Hepatocyte (in vitro differentiated cells): ENCODE results near the gene HTR4. TPM values are rescaled to one million over a fixed set of nuclear protein-coding genes. Genes with fewer than 3 reads are reported as not detected.

Source experiments
- DNase-seq: peaks from one replicate; pipeline ENCODE4 v3.0.0-alpha.2; 2016; ENCODE audit warnings: low spot score
- H2AFZ ChIP-seq: fragments of 200-600 bp; sonication (generic); 2 replicates; pipeline ENCODE4 v1.6.0; 2016; ENCODE audit warnings: antibody characterized with exemption, mild to moderate bottlenecking
- H3K27ac ChIP-seq: fragments of 200-600 bp; sonication (generic); 2 replicates; pipeline ENCODE4 v1.5.1; 2016; ENCODE audit warnings: mild to moderate bottlenecking
- H3K27me3 ChIP-seq: fragments of 200-600 bp; sonication (generic); 2 replicates; pipeline ENCODE4 v1.6.1; 2016
- H3K36me3 ChIP-seq: fragments of 200-600 bp; sonication (generic); replicated peaks from 2 replicates; pipeline ENCODE4 v1.5.1; 2016; ENCODE audit warnings: low read depth; ENCODE audit not compliant: insufficient read depth
- H3K4me1 ChIP-seq: fragments of 200-600 bp; sonication (generic); 2 replicates; pipeline ENCODE4 v1.5.1; 2016; ENCODE audit warnings: mild to moderate bottlenecking, moderate library complexity; ENCODE audit not compliant: insufficient read depth
- H3K4me2 ChIP-seq: fragments of 200-600 bp; sonication (generic); 2 replicates; pipeline ENCODE4 v1.6.0; 2016
- H3K4me3 ChIP-seq: fragments of 200-600 bp; sonication (generic); 2 replicates; pipeline ENCODE4 v1.5.1; 2016; ENCODE audit warnings: mild to moderate bottlenecking
- H3K79me2 ChIP-seq: fragments of 200-600 bp; sonication (generic); 2 replicates; pipeline ENCODE4 v1.6.0; 2017; ENCODE audit warnings: mild to moderate bottlenecking
- H3K9me2 ChIP-seq: fragments of 200-600 bp; sonication (generic); replicated peaks from 2 replicates; pipeline ENCODE4 v1.6.0; 2017; ENCODE audit warnings: mild to moderate bottlenecking; ENCODE audit not compliant: insufficient read depth
- H3K9me3 ChIP-seq: fragments of 200-600 bp; sonication (generic); 2 replicates; pipeline ENCODE4 v1.5.1; 2016; ENCODE audit warnings: low read depth, mild to moderate bottlenecking
- H4K20me1 ChIP-seq: fragments of 200-600 bp; sonication (generic); 2 replicates; pipeline ENCODE4 v1.6.0; 2016; ENCODE audit warnings: mild to moderate bottlenecking; ENCODE audit not compliant: insufficient read depth, poor library complexity, severe bottlenecking
- CTCF ChIP-seq: fragments of 200-600 bp; sonication (generic); IDR thresholded peaks from 2 replicates; pipeline ENCODE4 v1.5.1; 2016; ENCODE audit warnings: antibody characterized with exemption, mild to moderate bottlenecking; ENCODE audit not compliant: poor library complexity
- EZH2 ChIP-seq: fragments of 200-600 bp; sonication (generic); IDR thresholded peaks from 2 replicates; pipeline ENCODE4 v1.6.1; 2016; ENCODE audit warnings: antibody characterized with exemption, mild to moderate bottlenecking, borderline replicate concordance
- EZH2phosphoT487 ChIP-seq: fragments of 200-600 bp; sonication (generic); IDR thresholded peaks from one replicate; pipeline ENCODE4 v1.6.1; 2018; ENCODE audit warnings: antibody characterized with exemption, mild to moderate bottlenecking, low read depth, moderate library complexity; ENCODE audit not compliant: unreplicated experiment, severe bottlenecking
- WGBS: methylation state at CpG from one replicate; pipeline ENCODE4 v1.1.6; 2016; ENCODE audit warnings: low lambda C conversion rate; ENCODE audit errors: missing lambda C conversion rate; 5-methylcytosine and 5-hydroxymethylcytosine counted together
- polyA plus RNA-seq: library from polyadenylated mRNA; unstranded; fragments of >200 nt; fragmentation: Nextera tagmentation; extraction: Ambion mirVana; gene quantifications from 2 replicates; pipeline ENCODE4 v1.2.1, GENCODE V29; 2016
- total RNA-seq: library from RNA; depleted of rRNA; stranded (reverse); fragments of >200 nt; gene quantifications from 2 replicates; pipeline ENCODE4 v1.2.3, GENCODE V29; 2014

The HTR4 gene
- total and polyA plus RNA-seq, 2 experiments from 2014 or later: 0.29 to 2.3 TPM

DNA sequence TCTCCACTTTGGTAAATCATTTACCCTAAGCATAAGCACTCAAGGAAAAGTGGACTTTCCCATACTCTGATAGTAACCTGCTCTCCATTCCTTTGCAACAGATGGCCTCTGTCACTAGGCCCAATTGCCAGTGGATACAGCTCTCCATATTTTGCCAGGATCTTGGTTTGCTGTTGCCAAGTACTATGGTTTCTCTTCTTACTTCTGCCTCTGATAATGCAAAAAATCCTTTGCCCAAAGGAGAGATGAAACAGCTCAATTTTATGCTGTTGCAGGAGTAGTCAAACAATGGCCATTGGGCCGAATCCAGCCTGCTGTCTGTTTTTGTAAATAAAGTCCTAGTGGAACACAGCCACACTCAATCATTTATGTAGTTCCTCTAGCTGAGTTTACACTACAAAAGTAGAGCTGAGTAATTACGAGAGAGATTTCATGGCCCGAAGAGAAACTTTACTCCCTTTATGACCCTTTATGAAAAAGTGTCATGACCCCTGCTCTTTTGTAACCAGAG lies 92.5 kb downstream of the HTR4 start:
- H2AFZ ChIP-seq: no peak overlapping the region
- peak; percentile 20 for DNase-seq
- H3K36me3 ChIP-seq: no peaks in the 10 kb centered on the region
- H3K4me2 ChIP-seq: peak overlapping the region; percentile 9
- H3K79me2 ChIP-seq: no peaks in the 10 kb centered on the region
- no peak overlapping the region for H3K4me3 ChIP-seq
- H3K27me3 ChIP-seq: no peaks in the 10 kb centered on the region
- H3K9me3 ChIP-seq: no peaks in the 10 kb centered on the region
- no peaks in the 10 kb centered on the region for H3K9me2 ChIP-seq
- 44% methylated on average over 3 of the region's 3 CpGs for WGBS
- H3K4me1 ChIP-seq: peaks cover 13% of the 10 kb centered on the region
- H3K27ac ChIP-seq: peak overlapping the region; percentile 32
- no peaks in the 10 kb centered on the region for H4K20me1 ChIP-seq
- TF ChIP-seq EZH2phosphoT487 (no peak), CTCF (no peak), EZH2 (no peak)

GRCh38 chr5:148559461-148559860 lies 94.9 kb downstream of the HTR4 start:
- no peak overlapping the region for H3K4me2 ChIP-seq
- H2AFZ ChIP-seq: no peak overlapping the region
- DNase-seq: no peak
- peaks cover 13% of the 10 kb centered on the region for H3K4me1 ChIP-seq
- no peaks in the 10 kb centered on the region for H4K20me1 ChIP-seq
- no peak overlapping the region for H3K27ac ChIP-seq
- 56% methylated on average over 4 of the region's 4 CpGs for WGBS
- H3K36me3 ChIP-seq: no peaks in the 10 kb centered on the region
- H3K9me2 ChIP-seq: no peaks in the 10 kb centered on the region
- H3K4me3 ChIP-seq: no peak overlapping the region
- no peaks in the 10 kb centered on the region for H3K9me3 ChIP-seq
- H3K79me2 ChIP-seq: no peaks in the 10 kb centered on the region
- no peaks in the 10 kb centered on the region for H3K27me3 ChIP-seq
- no peak for TF ChIP-seq EZH2phosphoT487
- no peak for TF ChIP-seq CTCF
- no peak for TF ChIP-seq EZH2

- Histone ChIP-seq H4K20me1 (no peaks in the 10 kb centered on the region), H3K4me2 (no peak overlapping the region), H3K4me1 (peaks cover 13% of the 10 kb centered on the region), H3K4me3 (no peak overlapping the region), H2AFZ (no peak overlapping the region), H3K79me2 (no peaks in the 10 kb centered on the region), H3K36me3 (no peaks in the 10 kb centered on the region), H3K27ac (no peak overlapping the region), H3K9me2 (no peaks in the 10 kb centered on the region), H3K27me3 (no peaks in the 10 kb centered on the region), H3K9me3 (no peaks in the 10 kb centered on the region)
- DNase-seq: no peak
- no peak for TF ChIP-seq CTCF
- no peak for TF ChIP-seq EZH2
- WGBS: 88% methylated on average over 2 of the region's 2 CpGs
Measured at GRCh38 chr5:148558892-148559291, 95.4 kb downstream of the HTR4 start.

GRCh38 chr5:148556835-148557234 lies 97.5 kb downstream of the HTR4 start:
- Histone ChIP-seq H3K79me2 (no peaks in the 10 kb centered on the region), H3K36me3 (no peaks in the 10 kb centered on the region), H3K4me2 (no peak overlapping the region), H3K27me3 (no peaks in the 10 kb centered on the region), H2AFZ (no peak overlapping the region), H4K20me1 (no peaks in the 10 kb centered on the region), H3K4me1 (peaks cover 12% of the 10 kb centered on the region), H3K27ac (no peak overlapping the region), H3K4me3 (no peak overlapping the region), H3K9me3 (no peaks in the 10 kb centered on the region), H3K9me2 (no peaks in the 10 kb centered on the region)
- no peak for TF ChIP-seq EZH2phosphoT487
- no peak for TF ChIP-seq EZH2
- no peak for TF ChIP-seq CTCF
- DNase-seq: no peak
- WGBS: 69% methylated on average over 2 of the region's 2 CpGs
